B cell (primary cell): ENCODE results near the gene FAM120C.

ENCODE experiments used
- EZH2 ChIP-seq: IDR thresholded peaks from 2 replicates; pipeline ENCODE4 v1.6.1; 2012; ENCODE audit warnings: borderline replicate concordance, low read depth, mild to moderate bottlenecking, moderate library complexity, low read length; ENCODE audit not compliant: insufficient read depth, poor library complexity, severe bottlenecking
- TF ChIP-seq, protein P1 (sequence below): fragments of 200-600 bp; IDR thresholded peaks from one replicate; pipeline ENCODE4 v1.8.0; 2022; ENCODE audit warnings: antibody characterized with exemption, mild to moderate bottlenecking

DNA sequence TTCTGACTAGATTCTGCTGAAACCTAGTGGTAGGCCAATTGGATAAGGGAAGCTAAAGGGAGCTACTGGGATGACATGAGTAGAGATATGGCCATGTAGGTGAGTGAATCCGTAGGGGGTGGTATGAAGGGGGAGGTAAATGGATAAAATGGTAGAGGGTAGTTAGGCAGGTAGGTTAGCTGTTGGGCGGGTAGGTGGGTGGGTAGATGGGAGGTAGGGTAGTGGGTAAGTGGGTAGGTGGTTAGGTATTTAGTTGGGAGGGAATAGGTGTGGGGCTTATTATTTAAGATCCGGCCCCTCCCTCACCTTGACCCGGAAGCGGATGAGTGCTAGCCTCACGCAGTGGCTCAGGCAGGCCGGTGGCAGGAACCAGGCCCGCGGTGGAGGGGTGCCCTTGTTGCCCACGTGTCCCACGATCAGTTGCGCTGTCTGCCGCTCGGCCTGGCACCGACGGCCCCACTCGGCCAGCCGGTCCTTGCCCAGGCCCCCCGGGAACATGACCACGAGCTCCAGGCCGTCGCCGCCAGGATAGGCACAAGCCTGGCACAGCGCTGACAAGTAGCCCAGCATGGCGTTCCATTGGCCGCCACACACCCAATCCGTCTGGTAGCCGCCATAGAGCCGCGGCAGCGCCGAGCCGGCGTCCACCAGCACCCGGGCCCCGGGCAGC lies 725 bp downstream of the FAM120C start:
- TF ChIP-seq, protein P1, sequence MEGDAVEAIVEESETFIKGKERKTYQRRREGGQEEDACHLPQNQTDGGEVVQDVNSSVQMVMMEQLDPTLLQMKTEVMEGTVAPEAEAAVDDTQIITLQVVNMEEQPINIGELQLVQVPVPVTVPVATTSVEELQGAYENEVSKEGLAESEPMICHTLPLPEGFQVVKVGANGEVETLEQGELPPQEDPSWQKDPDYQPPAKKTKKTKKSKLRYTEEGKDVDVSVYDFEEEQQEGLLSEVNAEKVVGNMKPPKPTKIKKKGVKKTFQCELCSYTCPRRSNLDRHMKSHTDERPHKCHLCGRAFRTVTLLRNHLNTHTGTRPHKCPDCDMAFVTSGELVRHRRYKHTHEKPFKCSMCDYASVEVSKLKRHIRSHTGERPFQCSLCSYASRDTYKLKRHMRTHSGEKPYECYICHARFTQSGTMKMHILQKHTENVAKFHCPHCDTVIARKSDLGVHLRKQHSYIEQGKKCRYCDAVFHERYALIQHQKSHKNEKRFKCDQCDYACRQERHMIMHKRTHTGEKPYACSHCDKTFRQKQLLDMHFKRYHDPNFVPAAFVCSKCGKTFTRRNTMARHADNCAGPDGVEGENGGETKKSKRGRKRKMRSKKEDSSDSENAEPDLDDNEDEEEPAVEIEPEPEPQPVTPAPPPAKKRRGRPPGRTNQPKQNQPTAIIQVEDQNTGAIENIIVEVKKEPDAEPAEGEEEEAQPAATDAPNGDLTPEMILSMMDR: no peak
- no peak for TF ChIP-seq EZH2
